Osteoblast (primary cell): ENCODE results near the gene LHPP. TPM values are rescaled to one million over a fixed set of nuclear protein-coding genes. Genes with fewer than 3 reads are reported as not detected.

Experiments
- DNase-seq: peaks from one replicate; pipeline ENCODE4 v3.0.0; 2011; ENCODE audit warnings: low spot score, mixed read lengths; ENCODE audit not compliant: insufficient read length; ENCODE audit errors: missing footprints
- H2AFZ ChIP-seq: 2 replicates; pipeline ENCODE4 v1.6.0; 2011; ENCODE audit warnings: mild to moderate bottlenecking, low read length
- H3K27ac ChIP-seq: 2 replicates; pipeline ENCODE4 v1.5.1; 2011; ENCODE audit warnings: mild to moderate bottlenecking, low read depth, low read length, moderate library complexity
- H3K27me3 ChIP-seq: 2 replicates; pipeline ENCODE4 v1.6.0; 2012; ENCODE audit warnings: mild to moderate bottlenecking, control low read depth, inconsistent platforms, low read length, moderate library complexity; ENCODE audit not compliant: insufficient read depth
- H3K36me3 ChIP-seq: 2 replicates; pipeline ENCODE4 v1.5.1; 2011; ENCODE audit warnings: mild to moderate bottlenecking, low read length, control low read depth, moderate library complexity; ENCODE audit not compliant: insufficient read depth
- H3K4me1 ChIP-seq: 2 replicates; pipeline ENCODE4 v1.5.1; 2011; ENCODE audit warnings: mild to moderate bottlenecking, low read length, control low read depth, moderate library complexity; ENCODE audit not compliant: insufficient read depth
- H3K4me2 ChIP-seq: 2 replicates; pipeline ENCODE4 v1.6.0; 2011; ENCODE audit warnings: mild to moderate bottlenecking, low read length; ENCODE audit not compliant: insufficient read depth
- H3K4me3 ChIP-seq: fragments of 200-600 bp; sonication (generic); 3 replicates; pipeline ENCODE4 v1.5.1; 2012; ENCODE audit warnings: mild to moderate bottlenecking, low read length, inconsistent platforms; ENCODE audit not compliant: insufficient read depth
- H3K79me2 ChIP-seq: 2 replicates; pipeline ENCODE4 v1.6.0; 2012; ENCODE audit warnings: mild to moderate bottlenecking, low read length, control low read depth, inconsistent platforms; ENCODE audit not compliant: insufficient read depth
- H3K9me3 ChIP-seq: 2 replicates; pipeline ENCODE4 v1.5.1; 2011; ENCODE audit warnings: low read depth, low read length, control low read depth
- H4K20me1 ChIP-seq: 2 replicates; pipeline ENCODE4 v1.6.0; 2012; ENCODE audit warnings: mild to moderate bottlenecking, low read length, control low read depth; ENCODE audit not compliant: insufficient read depth
- total RNA-seq: library from RNA; depleted of rRNA; stranded (reverse); fragments of >200 nt; gene quantifications from 2 replicates; pipeline ENCODE4 v1.2.3, GENCODE V29; 2012
- TF ChIP-seq, protein P1 (sequence below): IDR thresholded peaks from 2 replicates; pipeline ENCODE4 v1.5.1; 2011; ENCODE audit warnings: mild to moderate bottlenecking, low read depth, low read length, moderate library complexity; ENCODE audit errors: extremely low read depth

Gene LHPP
- total RNA-seq, 1 donor = 17.7 TPM

DNA sequence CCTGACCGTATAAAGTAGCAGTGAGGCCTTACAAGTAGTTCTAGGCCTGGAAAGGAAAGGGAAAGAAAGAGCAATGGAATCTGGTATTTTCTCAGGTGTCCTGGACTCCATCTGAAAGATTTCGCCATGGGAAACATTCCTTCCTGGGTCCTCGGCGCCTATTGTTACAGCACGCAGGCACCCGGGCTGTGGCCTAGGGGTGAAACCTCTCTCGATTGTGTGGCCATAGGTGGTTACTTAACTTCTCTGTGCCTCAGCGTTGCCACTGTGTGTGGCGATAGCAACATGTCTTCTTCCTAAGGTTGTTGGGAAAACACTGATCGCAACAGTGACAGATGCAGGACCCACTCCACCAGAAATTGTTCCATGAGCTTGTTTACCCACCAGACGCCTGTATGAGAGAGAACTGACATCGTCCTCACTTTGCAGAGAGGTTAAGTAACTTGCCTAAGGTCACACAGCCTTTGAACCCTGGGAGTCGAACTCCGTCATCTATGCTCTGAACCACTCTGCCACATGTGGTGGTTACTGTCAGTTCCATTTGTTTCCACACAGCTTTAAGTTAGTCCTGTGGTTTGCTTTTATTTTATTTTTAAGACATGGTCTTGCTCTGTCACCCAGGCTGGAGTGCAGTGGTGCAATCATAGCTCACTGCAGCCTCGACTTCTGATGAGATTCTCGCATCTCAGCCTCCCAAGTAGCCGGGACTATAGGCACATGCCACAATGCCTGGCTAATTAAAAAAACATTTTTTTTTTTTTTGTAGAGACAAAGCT is 73.4 kb downstream of the LHPP start:
- Histone ChIP-seq H3K36me3 (no peaks in the 10 kb centered on the region), H3K27me3 (no peaks in the 10 kb centered on the region), H4K20me1 (peaks cover 3% of the 10 kb centered on the region), H3K4me2 (no peak overlapping the region), H3K9me3 (no peaks in the 10 kb centered on the region), H3K4me1 (peaks cover 3% of the 10 kb centered on the region), H3K27ac (no peak overlapping the region), H2AFZ (no peak overlapping the region), H3K4me3 (no peak overlapping the region), H3K79me2 (no peaks in the 10 kb centered on the region)
- TF ChIP-seq, protein P1, sequence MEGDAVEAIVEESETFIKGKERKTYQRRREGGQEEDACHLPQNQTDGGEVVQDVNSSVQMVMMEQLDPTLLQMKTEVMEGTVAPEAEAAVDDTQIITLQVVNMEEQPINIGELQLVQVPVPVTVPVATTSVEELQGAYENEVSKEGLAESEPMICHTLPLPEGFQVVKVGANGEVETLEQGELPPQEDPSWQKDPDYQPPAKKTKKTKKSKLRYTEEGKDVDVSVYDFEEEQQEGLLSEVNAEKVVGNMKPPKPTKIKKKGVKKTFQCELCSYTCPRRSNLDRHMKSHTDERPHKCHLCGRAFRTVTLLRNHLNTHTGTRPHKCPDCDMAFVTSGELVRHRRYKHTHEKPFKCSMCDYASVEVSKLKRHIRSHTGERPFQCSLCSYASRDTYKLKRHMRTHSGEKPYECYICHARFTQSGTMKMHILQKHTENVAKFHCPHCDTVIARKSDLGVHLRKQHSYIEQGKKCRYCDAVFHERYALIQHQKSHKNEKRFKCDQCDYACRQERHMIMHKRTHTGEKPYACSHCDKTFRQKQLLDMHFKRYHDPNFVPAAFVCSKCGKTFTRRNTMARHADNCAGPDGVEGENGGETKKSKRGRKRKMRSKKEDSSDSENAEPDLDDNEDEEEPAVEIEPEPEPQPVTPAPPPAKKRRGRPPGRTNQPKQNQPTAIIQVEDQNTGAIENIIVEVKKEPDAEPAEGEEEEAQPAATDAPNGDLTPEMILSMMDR = no peak
- no peak for DNase-seq

DNA sequence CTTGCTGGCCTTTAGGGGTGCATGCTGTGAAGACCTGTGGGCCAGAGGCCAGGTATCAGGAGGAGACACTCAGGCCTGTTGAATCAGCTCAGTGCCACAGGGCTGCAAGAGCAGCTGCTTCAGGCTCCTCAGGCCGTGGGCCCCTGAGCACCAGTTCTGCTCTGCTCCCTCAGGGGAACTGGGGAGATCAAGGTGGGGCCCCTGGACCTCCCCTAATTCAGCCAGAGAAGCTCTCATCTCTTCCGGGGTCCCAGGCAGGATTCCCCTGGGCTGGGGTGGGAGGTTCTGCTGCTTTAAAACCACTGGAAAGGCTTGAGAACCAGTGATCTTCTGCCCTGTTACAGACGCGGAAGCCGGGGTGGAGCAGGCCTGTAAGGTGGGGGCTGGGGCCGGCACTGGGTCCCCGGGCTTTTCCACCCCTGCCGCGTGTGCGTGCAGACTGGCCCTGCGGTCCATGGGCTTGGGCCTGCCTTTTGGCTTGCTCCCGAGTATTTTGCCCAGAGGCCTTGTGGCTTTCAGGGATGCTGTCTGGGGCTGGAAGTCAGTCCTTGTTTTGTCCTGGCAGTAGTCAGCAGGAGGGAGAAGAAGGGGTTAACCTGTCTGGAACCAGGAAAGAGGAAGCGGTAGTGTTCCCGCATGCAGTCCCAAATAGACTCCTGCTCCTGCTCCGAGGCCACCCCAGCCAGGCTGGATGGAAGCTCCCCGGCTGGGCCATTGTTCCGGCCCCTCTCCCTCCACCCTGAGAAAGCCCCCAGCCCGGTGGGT is 74.3 kb downstream of the LHPP start:
- Histone ChIP-seq H2AFZ (no peak overlapping the region), H3K27ac (no peak overlapping the region), H3K9me3 (no peaks in the 10 kb centered on the region), H3K36me3 (no peaks in the 10 kb centered on the region), H3K4me1 (no peaks in the 10 kb centered on the region), H4K20me1 (peaks cover 3% of the 10 kb centered on the region), H3K27me3 (no peaks in the 10 kb centered on the region), H3K4me3 (no peak overlapping the region), H3K79me2 (no peaks in the 10 kb centered on the region), H3K4me2 (no peak overlapping the region)
- TF ChIP-seq, protein P1 = no peak
- DNase-seq = no peak

DNA sequence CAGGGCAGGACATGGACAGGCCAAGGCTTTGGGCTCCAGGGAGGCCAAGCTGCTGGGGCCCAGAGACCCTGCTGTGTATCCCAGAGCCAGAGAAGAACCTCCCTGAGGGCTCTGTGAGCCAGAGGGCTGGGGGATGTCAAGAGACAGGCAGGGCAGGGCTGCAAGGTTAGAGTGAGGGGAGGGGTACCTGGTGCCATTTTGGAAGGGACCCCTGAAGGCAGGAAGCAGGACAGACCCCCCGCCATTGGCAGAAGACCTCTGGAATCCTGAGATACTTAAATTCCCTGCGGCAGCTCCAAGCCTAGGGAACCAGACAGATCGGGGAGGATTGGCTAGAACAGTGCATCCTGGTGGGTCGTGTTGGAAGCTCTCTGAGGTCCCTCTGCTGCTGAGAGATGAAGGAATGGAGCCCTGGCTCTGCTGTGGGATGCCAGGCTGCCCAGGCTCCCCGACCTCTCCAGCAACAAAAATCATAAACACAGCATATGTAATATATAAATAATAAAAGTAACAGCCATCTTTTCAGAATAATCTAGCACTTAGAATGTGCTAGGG is 75.0 kb downstream of the LHPP start:
- Histone ChIP-seq H3K4me1 (no peaks in the 10 kb centered on the region), H3K27me3 (no peaks in the 10 kb centered on the region)

More for the DNA sequence above, 75.0 kb downstream of the LHPP start:
- no peak overlapping the region for H3K27ac ChIP-seq
- no peaks in the 10 kb centered on the region for H3K9me3 ChIP-seq
- peaks cover 3% of the 10 kb centered on the region for H4K20me1 ChIP-seq
- DNase-seq = no peak
- H2AFZ ChIP-seq = no peak overlapping the region
- no peak overlapping the region for H3K4me3 ChIP-seq
- TF ChIP-seq, protein P1 = no peak
- H3K79me2 ChIP-seq = no peaks in the 10 kb centered on the region
- H3K4me2 ChIP-seq = no peak overlapping the region
- no peaks in the 10 kb centered on the region for H3K36me3 ChIP-seq
